SJSA1 (cell line): ENCODE data around the gene IPO4. TPM values are rescaled to one million over a fixed set of nuclear protein-coding genes. Genes with fewer than 3 reads are reported as not detected.

Experiments
- DNase-seq, 2 experiments: peaks; one replicate each; pipeline ENCODE4 v3.0.0-alpha.2; 2015 to 2020; ENCODE audit warnings: low spot score in 2 of 2, low read depth in 1 of 2
- H3K27ac ChIP-seq: fragments of 250-450 bp; sonication (Bioruptor Pico); 2 replicates; pipeline ENCODE4 v1.5.1; 2020; ENCODE audit warnings: mild to moderate bottlenecking, moderate library complexity
- H3K27me3 ChIP-seq: fragments of 250-450 bp; sonication (Bioruptor Pico); replicated peaks from 2 replicates; pipeline ENCODE4 v1.5.1; 2020; ENCODE audit warnings: mild to moderate bottlenecking, moderate library complexity
- H3K36me3 ChIP-seq: fragments of 250-450 bp; sonication (Bioruptor Pico); 2 replicates; pipeline ENCODE4 v1.5.1; 2020; ENCODE audit warnings: mild to moderate bottlenecking
- H3K4me1 ChIP-seq: fragments of 250-450 bp; sonication (Bioruptor Pico); replicated peaks from 2 replicates; pipeline ENCODE4 v1.6.1; 2021; ENCODE audit warnings: mild to moderate bottlenecking
- H3K4me3 ChIP-seq: fragments of 250-450 bp; sonication (Bioruptor Pico); 2 replicates; pipeline ENCODE4 v1.5.1; 2020; ENCODE audit warnings: mild to moderate bottlenecking
- H3K9me3 ChIP-seq: fragments of 250-450 bp; sonication (Bioruptor Pico); replicated peaks from 2 replicates; pipeline ENCODE4 v1.5.1; 2020; ENCODE audit warnings: mild to moderate bottlenecking
- total RNA-seq: library from RNA; depleted of rRNA; stranded (reverse); fragments of >200 nt; shearing (Covaris generic); gene quantifications from 2 replicates; pipeline ENCODE4 v1.2.3, GENCODE V29; 2014

Gene IPO4
- total RNA-seq, 1 experiment from 2014 or later = 25.1 TPM

DNA sequence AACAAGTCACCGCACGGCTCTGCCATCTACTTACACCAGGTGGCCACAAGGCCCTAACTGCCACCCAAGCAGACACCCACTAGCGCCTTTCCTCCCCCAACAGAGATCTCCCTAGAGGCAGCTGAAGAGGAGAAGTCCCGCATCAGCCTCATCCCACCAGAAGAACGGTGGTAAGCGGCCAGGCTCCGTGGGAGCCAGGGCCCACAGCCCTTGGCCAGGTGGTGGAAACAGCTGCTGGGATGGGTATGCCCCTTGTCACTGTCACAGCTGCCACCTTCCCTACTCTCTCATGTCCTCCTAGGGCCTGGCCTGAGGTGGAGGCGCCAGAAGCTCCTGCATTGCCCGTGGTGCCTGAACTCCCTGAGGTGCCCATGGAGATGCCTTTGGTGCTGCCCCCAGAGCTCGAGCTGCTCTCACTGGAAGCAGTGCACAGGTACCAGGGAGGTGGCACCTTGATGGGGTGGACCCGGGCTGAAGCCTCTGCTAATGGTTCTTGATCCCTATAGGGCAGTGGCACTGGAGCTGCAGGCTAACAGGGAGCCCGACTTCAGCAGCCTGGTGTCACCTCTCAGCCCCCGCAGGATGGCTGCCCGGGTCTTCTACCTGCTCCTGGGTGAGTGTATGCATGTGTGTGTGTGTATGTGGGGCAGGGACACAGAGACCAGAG is 9.2 kb downstream of the IPO4 start:
- no peak overlapping the region for H3K4me3 ChIP-seq
- no peaks in the 10 kb centered on the region for H3K27me3 ChIP-seq
- H3K9me3 ChIP-seq = no peaks in the 10 kb centered on the region
- no peak for DNase-seq
- H3K27ac ChIP-seq = peak overlapping the region; percentile 43
- H3K4me1 ChIP-seq = peaks cover 9% of the 10 kb centered on the region
- H3K36me3 ChIP-seq = peaks cover 62% of the 10 kb centered on the region

DNA sequence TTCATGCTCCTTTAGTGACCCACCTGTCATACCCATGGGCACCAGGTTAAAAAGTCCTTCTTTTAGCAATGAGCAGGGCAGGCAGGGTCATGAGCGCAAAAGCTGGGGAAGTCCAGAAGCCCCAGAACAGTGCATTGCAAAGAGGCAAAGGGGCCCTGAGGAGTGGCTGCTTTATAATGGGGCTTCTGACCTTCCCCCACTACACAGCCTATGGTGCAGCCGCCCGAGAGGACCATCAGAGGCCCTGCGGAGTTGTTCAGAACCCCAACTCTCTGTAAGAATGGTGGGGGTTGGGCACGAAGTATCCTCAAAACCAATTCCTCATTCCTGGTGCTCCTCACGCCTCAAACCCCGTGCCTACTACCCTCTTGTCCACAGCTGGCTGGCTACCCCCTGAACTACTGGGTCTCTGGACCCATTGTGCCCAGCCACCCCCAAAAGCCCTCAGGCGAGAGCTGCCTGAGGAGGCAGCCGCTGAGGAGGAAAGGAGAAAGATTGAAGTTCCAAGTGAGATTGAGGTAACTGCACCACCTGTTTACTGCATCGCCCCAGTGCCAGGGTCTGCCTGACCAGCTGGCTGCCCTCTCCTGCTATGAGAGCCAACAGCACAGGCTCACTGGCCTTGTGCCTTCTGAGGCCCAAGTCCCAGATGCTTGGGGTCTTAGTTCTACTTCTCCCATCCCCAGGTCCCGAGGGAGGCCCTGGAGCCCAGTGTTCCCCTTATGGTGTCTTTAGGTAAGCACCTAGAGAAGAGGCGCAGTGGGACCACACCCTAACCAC is 10.0 kb downstream of the IPO4 start:
- Histone ChIP-seq H3K27ac (no peak overlapping the region), H3K4me1 (peaks cover 9% of the 10 kb centered on the region), H3K4me3 (no peak overlapping the region), H3K36me3 (peaks cover 57% of the 10 kb centered on the region), H3K9me3 (no peaks in the 10 kb centered on the region), H3K27me3 (no peaks in the 10 kb centered on the region)
- no peak for DNase-seq

DNA sequence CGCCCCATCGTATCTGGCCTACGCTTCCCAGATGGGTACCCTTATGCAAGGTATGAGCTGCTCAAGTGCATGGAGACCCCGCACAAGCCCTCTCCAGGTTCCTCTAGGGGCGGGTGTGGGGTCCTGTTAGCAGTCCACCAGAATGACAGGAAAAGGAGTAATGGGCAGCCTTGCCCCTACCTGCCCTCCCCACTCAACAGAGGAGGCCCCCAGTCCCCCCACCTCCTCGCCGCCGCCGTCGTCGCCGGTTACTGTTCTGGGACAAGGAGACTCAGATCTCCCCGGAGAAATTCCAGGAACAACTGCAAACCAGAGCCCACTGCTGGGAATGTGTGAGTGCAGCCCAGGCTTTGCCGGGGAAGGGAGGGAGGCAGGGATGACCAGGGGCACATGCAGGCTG is 10.7 kb downstream of the IPO4 start:
- Histone ChIP-seq H3K27ac (no peak overlapping the region), H3K4me1 (peaks cover 9% of the 10 kb centered on the region), H3K4me3 (no peak overlapping the region), H3K36me3 (peaks cover 52% of the 10 kb centered on the region), H3K9me3 (no peaks in the 10 kb centered on the region), H3K27me3 (no peaks in the 10 kb centered on the region)
- no peak for DNase-seq

DNA sequence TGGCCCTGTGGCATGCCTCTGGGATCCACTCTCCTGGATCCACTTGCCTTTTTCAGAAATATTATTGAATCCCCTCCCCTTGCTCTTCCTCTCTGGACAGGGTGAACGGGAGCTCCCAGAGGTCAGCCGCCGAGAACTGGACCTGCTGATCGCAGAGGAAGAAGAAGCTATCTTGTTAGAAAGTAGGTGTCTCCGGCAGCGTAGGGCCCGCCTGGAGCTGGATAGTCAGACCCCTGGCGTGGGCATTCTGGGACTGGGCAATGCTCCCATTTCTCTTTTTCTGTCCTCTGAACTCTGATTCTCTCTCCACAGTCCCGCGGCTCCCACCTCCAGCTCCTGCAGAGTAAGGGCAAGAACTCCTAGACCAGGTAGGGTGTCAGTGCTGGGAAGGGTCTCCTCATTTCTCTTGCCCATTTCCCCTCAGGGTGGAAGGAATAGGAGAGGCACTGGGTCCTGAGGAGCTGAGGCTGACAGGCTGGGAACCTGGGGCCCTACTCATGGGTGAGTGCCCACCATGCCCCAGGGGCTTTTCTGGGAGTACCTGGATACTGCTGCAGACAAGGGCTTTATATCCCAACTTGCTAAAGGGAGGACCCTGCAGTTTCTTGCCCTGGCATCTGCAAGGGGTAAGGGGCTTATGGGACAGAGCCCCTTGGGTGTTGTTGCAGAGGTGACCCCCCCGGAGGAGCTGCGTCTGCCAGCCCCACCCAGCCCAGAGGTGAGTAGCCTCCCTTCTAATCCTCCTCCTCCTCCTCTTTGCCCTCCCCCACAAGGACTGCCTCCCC is 11.4 kb downstream of the IPO4 start:
- peaks cover 45% of the 10 kb centered on the region for H3K36me3 ChIP-seq
- peaks cover 9% of the 10 kb centered on the region for H3K4me1 ChIP-seq
- H3K4me3 ChIP-seq = no peak overlapping the region
- no peaks in the 10 kb centered on the region for H3K9me3 ChIP-seq
- H3K27ac ChIP-seq = no peak overlapping the region
- no peak for DNase-seq
- H3K27me3 ChIP-seq = no peaks in the 10 kb centered on the region

GRCh38 chr14:24176599-24176998 is 12.0 kb downstream of the IPO4 start:
- no peak for DNase-seq
- peaks cover 9% of the 10 kb centered on the region for H3K4me1 ChIP-seq
- peaks cover 41% of the 10 kb centered on the region for H3K36me3 ChIP-seq
- no peaks in the 10 kb centered on the region for H3K9me3 ChIP-seq
- no peak overlapping the region for H3K27ac ChIP-seq
- H3K4me3 ChIP-seq = no peak overlapping the region
- no peaks in the 10 kb centered on the region for H3K27me3 ChIP-seq

DNA sequence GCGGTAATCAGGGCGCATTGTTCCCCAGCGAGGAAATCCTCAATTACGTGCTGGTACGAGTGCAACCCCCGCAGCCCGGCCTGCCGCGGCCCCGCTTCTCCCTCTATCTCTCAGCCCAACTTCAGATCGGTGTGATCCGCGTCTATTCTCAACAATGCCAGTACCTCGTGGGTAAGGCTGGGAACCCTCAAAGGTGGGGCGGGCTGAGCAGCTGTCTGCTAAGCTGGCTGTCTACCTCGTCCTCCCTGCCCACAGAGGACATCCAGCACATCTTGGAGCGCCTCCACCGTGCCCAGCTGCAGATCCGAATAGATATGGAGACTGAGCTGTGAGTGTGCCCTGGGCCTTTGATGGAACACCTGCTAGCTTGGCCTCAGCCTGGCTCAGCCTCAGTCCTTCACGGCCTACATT is 15.7 kb downstream of the IPO4 start:
- Histone ChIP-seq H3K4me3 (no peak overlapping the region), H3K9me3 (no peaks in the 10 kb centered on the region), H3K4me1 (no peaks in the 10 kb centered on the region), H3K27me3 (no peaks in the 10 kb centered on the region), H3K27ac (no peak overlapping the region), H3K36me3 (peaks cover 10% of the 10 kb centered on the region)
- DNase-seq = no peak

DNA sequence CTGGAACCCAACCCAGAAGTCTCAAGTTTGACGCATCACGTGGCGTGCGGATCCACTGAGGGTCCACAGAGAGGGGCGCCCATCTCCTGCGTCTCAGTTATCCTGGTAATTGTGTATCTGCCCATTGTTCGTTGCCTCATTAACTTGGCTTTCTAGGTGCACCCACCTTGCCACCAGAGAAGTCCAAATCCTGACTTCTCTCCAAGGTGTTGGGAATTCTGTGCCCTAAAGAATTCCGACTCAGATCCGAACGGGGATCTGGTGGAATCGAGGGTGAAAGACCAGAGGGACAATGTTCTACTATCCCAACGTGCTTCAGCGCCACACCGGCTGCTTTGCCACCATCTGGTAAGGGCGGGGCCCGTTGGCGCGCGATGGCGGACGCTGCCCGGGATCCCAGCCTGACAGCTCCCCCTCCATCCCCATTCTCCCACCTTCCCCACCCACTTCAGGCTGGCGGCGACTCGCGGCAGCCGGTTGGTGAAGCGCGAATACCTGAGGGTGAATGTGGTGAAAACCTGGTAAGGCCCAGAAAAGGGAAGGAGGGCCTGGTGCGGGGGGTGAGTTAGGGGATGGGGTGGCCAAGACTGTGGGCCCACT is 16.3 kb downstream of the IPO4 start:
- H3K4me3 ChIP-seq = no peak overlapping the region

GRCh38 chr14:24171422-24172260 is 17.0 kb downstream of the IPO4 start, which contains the start of gene REC8:
Gene REC8 (plus strand): TSS chr14:24172080. CDS start chr14:24172553, 473 bp downstream.
- DNase-seq = no peak
- Histone ChIP-seq H3K9me3 (no peaks in the 10 kb centered on the region), H3K27me3 (no peaks in the 10 kb centered on the region), H3K27ac (no peak within 1 kb of the TSS), H3K4me3 (no peak within 1 kb of the TSS), H3K36me3 (peaks cover 10% of the 10 kb centered on the region), H3K4me1 (no peaks in the 10 kb centered on the region)

More for the DNA sequence above, 16.3 kb downstream of the IPO4 start:
- H3K4me1 ChIP-seq = no peaks in the 10 kb centered on the region
- peaks cover 11% of the 10 kb centered on the region for H3K36me3 ChIP-seq
- H3K9me3 ChIP-seq = no peaks in the 10 kb centered on the region
- no peak overlapping the region for H3K27ac ChIP-seq
- DNase-seq = no peak
- H3K27me3 ChIP-seq = no peaks in the 10 kb centered on the region

DNA sequence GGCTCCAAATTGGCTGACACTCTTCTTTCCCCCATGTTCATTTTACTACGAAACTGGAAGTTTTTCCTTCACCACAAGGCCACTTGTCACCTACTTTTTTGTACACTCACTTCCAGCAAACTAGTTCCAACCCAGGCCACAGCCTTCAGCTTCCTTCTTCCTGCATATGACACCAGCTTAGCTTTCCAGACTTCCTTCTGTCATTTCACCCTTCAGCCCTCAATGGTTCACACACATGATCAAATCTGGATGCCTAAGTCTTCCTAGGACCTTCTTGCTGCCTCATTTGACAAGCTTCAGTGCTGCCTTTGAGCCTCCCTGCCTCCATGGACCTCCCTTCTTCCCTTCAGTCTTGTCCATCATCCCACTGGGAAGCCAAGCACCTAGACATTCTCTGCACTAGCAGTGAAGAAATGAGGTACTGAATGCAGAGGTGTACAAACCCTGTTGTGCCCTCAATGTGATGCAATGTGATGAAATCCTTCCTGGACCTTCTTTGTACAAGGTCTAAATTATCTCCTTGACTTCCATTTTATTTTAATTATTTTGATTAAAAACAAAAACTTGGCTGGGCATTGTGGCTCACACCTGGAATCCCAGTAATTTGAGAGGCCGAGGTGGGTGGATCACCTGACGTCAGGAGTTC is 21.0 kb downstream of the IPO4 start:
- H3K36me3 ChIP-seq = peaks cover 43% of the 10 kb centered on the region
- H3K27ac ChIP-seq = no peak overlapping the region
- no peak overlapping the region for H3K4me3 ChIP-seq
- H3K27me3 ChIP-seq = no peaks in the 10 kb centered on the region
- no peak for DNase-seq
- H3K4me1 ChIP-seq = no peaks in the 10 kb centered on the region
- no peaks in the 10 kb centered on the region for H3K9me3 ChIP-seq

GRCh38 chr14:24165785-24166184 is 22.8 kb downstream of the IPO4 start:
- no peak for DNase-seq

DNA sequence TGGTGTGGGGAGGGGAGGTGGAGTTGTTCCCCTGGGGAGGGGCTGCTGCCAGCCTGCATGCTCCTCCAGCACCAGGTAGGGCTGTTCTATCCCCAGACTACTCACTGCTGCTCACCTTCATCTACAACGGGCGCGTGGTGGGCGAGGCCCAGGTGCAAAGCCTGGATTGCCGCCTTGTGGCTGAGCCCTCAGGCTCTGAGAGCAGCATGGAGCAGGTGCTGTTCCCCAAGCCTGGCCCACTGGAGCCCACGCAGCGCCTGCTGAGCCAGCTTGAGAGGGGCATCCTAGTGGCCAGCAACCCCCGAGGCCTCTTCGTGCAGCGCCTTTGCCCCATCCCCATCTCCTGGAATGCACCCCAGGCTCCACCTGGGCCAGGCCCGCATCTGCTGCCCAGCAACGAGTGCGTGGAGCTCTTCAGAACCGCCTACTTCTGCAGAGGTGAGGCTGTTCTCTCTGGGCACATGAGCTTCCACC is 24.1 kb downstream of the IPO4 start:
- Histone ChIP-seq H3K9me3 (no peaks in the 10 kb centered on the region), H3K4me1 (peaks cover 18% of the 10 kb centered on the region), H3K4me3 (no peak overlapping the region), H3K27ac (no peak overlapping the region), H3K27me3 (no peaks in the 10 kb centered on the region), H3K36me3 (peaks cover 67% of the 10 kb centered on the region)
- DNase-seq = no peak

More at GRCh38 chr14:24165785-24166184, 22.8 kb downstream of the IPO4 start:
- H3K4me3 ChIP-seq = no peak overlapping the region
- H3K27me3 ChIP-seq = no peaks in the 10 kb centered on the region
- peaks cover 14% of the 10 kb centered on the region for H3K4me1 ChIP-seq
- no peaks in the 10 kb centered on the region for H3K9me3 ChIP-seq
- no peak overlapping the region for H3K27ac ChIP-seq
- peaks cover 55% of the 10 kb centered on the region for H3K36me3 ChIP-seq

DNA sequence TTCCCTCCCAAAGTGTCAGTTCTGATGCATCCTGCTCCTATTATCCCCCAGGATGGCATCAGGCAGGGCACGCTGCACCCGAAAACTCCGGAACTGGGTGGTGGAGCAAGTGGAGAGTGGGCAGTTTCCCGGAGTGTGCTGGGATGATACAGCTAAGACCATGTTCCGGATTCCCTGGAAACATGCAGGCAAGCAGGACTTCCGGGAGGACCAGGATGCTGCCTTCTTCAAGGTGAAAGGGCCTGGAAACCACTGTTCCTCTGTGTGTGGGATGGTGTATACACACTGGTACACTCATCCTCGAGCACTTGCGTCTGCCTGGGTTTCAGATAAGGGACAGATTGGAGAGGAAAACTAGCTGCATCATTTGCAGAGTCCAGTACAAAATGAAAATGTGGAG is 26.5 kb downstream of the IPO4 start:
- Histone ChIP-seq H3K36me3 (peaks cover 80% of the 10 kb centered on the region), H3K9me3 (no peaks in the 10 kb centered on the region), H3K27me3 (no peaks in the 10 kb centered on the region), H3K4me1 (peaks cover 18% of the 10 kb centered on the region), H3K27ac (no peak overlapping the region), H3K4me3 (peak overlapping the region; percentile 43)
- no peak for DNase-seq
